Measurements from ENCODE around the gene TSHZ3.

TSHZ3 gene

GRCh38 chr19:31253526-31254179 lies 95.6 kb downstream of the TSHZ3 start:
- WGBS, 2 experiments (ENCODE audit: insufficient coverage in 2 of 2): 83 to 89% methylated on average over 1 to 3 of the region's 6 CpGs
- Histone ChIP-seq H3K9me3 (ENCODE audit: control insufficient read depth, low read length) (no peaks in the 10 kb centered on the region), H3K27ac (ENCODE audit: low read depth, low read length, severe bottlenecking) (no peak overlapping the region), H3K4me3 (ENCODE audit: extremely low read depth, insufficient read depth, low read length, poor library complexity, severe bottlenecking) (no peak overlapping the region), H3K4me1 (ENCODE audit: control insufficient read depth, insufficient read depth, low read length, poor library complexity, severe bottlenecking) (no peaks in the 10 kb centered on the region), H3K36me3 (ENCODE audit: control insufficient read depth, insufficient read depth, low read length) (no peaks in the 10 kb centered on the region)

GRCh38 chr19:31252441-31252840 lies 96.8 kb downstream of the TSHZ3 start:
- Histone ChIP-seq H3K27ac (ENCODE audit: low read depth, low read length, severe bottlenecking) (no peak overlapping the region), H3K9me3 (ENCODE audit: control insufficient read depth, low read length) (no peaks in the 10 kb centered on the region), H3K36me3 (ENCODE audit: control insufficient read depth, insufficient read depth, low read length) (no peaks in the 10 kb centered on the region), H3K4me3 (ENCODE audit: extremely low read depth, insufficient read depth, low read length, poor library complexity, severe bottlenecking) (no peak overlapping the region), H3K4me1 (ENCODE audit: control insufficient read depth, insufficient read depth, low read length, poor library complexity, severe bottlenecking) (no peaks in the 10 kb centered on the region)
- WGBS, 2 experiments (ENCODE audit: insufficient coverage in 2 of 2): 62 to 88% methylated on average over 1 of the region's 2 CpGs

- 88 to 91% methylated on average over 4 of the region's 9 CpGs for WGBS, 2 experiments (ENCODE audit: insufficient coverage in 2 of 2)
- Histone ChIP-seq H3K4me3 (ENCODE audit: extremely low read depth, insufficient read depth, low read length, poor library complexity, severe bottlenecking) (no peak overlapping the region), H3K36me3 (ENCODE audit: control insufficient read depth, insufficient read depth, low read length) (no peaks in the 10 kb centered on the region), H3K27ac (ENCODE audit: low read depth, low read length, severe bottlenecking) (no peak overlapping the region), H3K9me3 (ENCODE audit: control insufficient read depth, low read length) (no peaks in the 10 kb centered on the region), H3K4me1 (ENCODE audit: control insufficient read depth, insufficient read depth, low read length, poor library complexity, severe bottlenecking) (no peaks in the 10 kb centered on the region)
Observed at GRCh38 chr19:31249217-31249616, 100.0 kb downstream of the TSHZ3 start.

GRCh38 chr19:31235806-31236205 lies 113.4 kb downstream of the TSHZ3 start:
- H3K27ac ChIP-seq (ENCODE audit: low read depth, low read length, severe bottlenecking): no peak overlapping the region
- H3K4me1 ChIP-seq (ENCODE audit: control insufficient read depth, insufficient read depth, low read length, poor library complexity, severe bottlenecking): no peaks in the 10 kb centered on the region
- H3K36me3 ChIP-seq (ENCODE audit: control insufficient read depth, insufficient read depth, low read length): no peaks in the 10 kb centered on the region
- H3K4me3 ChIP-seq (ENCODE audit: extremely low read depth, insufficient read depth, low read length, poor library complexity, severe bottlenecking): no peak overlapping the region
- 93% methylated on average over 3 of the region's 4 CpGs for WGBS, 2 experiments (ENCODE audit: insufficient coverage in 2 of 2)
- H3K9me3 ChIP-seq (ENCODE audit: control insufficient read depth, low read length): no peaks in the 10 kb centered on the region

GRCh38 chr19:31233295-31233800 lies 115.9 kb downstream of the TSHZ3 start:
- no peak overlapping the region for H3K27ac ChIP-seq (ENCODE audit: low read depth, low read length, severe bottlenecking)
- no peaks in the 10 kb centered on the region for H3K4me1 ChIP-seq (ENCODE audit: control insufficient read depth, insufficient read depth, low read length, poor library complexity, severe bottlenecking)
- no peaks in the 10 kb centered on the region for H3K36me3 ChIP-seq (ENCODE audit: control insufficient read depth, insufficient read depth, low read length)
- no peak overlapping the region for H3K4me3 ChIP-seq (ENCODE audit: extremely low read depth, insufficient read depth, low read length, poor library complexity, severe bottlenecking)
- WGBS, 2 experiments (ENCODE audit: insufficient coverage in 2 of 2): 78 to 88% methylated on average over 3 of the region's 4 CpGs
- no peaks in the 10 kb centered on the region for H3K9me3 ChIP-seq (ENCODE audit: control insufficient read depth, low read length)

GRCh38 chr19:31232871-31233270 lies 116.4 kb downstream of the TSHZ3 start:
- H3K36me3 ChIP-seq (ENCODE audit: control insufficient read depth, insufficient read depth, low read length): no peaks in the 10 kb centered on the region
- no peaks in the 10 kb centered on the region for H3K9me3 ChIP-seq (ENCODE audit: control insufficient read depth, low read length)
- WGBS, 2 experiments (ENCODE audit: insufficient coverage in 2 of 2): 80 to 100% methylated on average over 1 of the region's 3 CpGs
- no peaks in the 10 kb centered on the region for H3K4me1 ChIP-seq (ENCODE audit: control insufficient read depth, insufficient read depth, low read length, poor library complexity, severe bottlenecking)
- H3K27ac ChIP-seq (ENCODE audit: low read depth, low read length, severe bottlenecking): no peak overlapping the region
- H3K4me3 ChIP-seq (ENCODE audit: extremely low read depth, insufficient read depth, low read length, poor library complexity, severe bottlenecking): no peak overlapping the region

GRCh38 chr19:31232180-31232579 lies 117.1 kb downstream of the TSHZ3 start:
- Histone ChIP-seq H3K27ac (ENCODE audit: low read depth, low read length, severe bottlenecking) (no peak overlapping the region), H3K9me3 (ENCODE audit: control insufficient read depth, low read length) (no peaks in the 10 kb centered on the region), H3K4me1 (ENCODE audit: control insufficient read depth, insufficient read depth, low read length, poor library complexity, severe bottlenecking) (no peaks in the 10 kb centered on the region), H3K36me3 (ENCODE audit: control insufficient read depth, insufficient read depth, low read length) (no peaks in the 10 kb centered on the region), H3K4me3 (ENCODE audit: extremely low read depth, insufficient read depth, low read length, poor library complexity, severe bottlenecking) (no peak overlapping the region)
- WGBS, 2 experiments (ENCODE audit: insufficient coverage in 2 of 2): 85 to 86% methylated on average over 5 of the region's 5 CpGs

GRCh38 chr19:31231237-31231636 lies 118.0 kb downstream of the TSHZ3 start:
- WGBS, 2 experiments (ENCODE audit: insufficient coverage in 2 of 2): 89 to 90% methylated on average over 3 to 5 of the region's 6 CpGs
- Histone ChIP-seq H3K27ac (ENCODE audit: low read depth, low read length, severe bottlenecking) (no peak overlapping the region), H3K36me3 (ENCODE audit: control insufficient read depth, insufficient read depth, low read length) (no peaks in the 10 kb centered on the region), H3K9me3 (ENCODE audit: control insufficient read depth, low read length) (no peaks in the 10 kb centered on the region), H3K4me3 (ENCODE audit: extremely low read depth, insufficient read depth, low read length, poor library complexity, severe bottlenecking) (no peak overlapping the region), H3K4me1 (ENCODE audit: control insufficient read depth, insufficient read depth, low read length, poor library complexity, severe bottlenecking) (no peaks in the 10 kb centered on the region)

GRCh38 chr19:31226151-31226935 lies 122.9 kb downstream of the TSHZ3 start:
- H3K27ac ChIP-seq (ENCODE audit: low read depth, low read length, severe bottlenecking): no peak overlapping the region
- 94% methylated on average over 3 of the region's 4 CpGs for WGBS, 2 experiments (ENCODE audit: insufficient coverage in 2 of 2)

More at GRCh38 chr19:31226151-31226935, 122.9 kb downstream of the TSHZ3 start:
- H3K36me3 ChIP-seq (ENCODE audit: control insufficient read depth, insufficient read depth, low read length): no peaks in the 10 kb centered on the region
- no peaks in the 10 kb centered on the region for H3K9me3 ChIP-seq (ENCODE audit: control insufficient read depth, low read length)
- no peaks in the 10 kb centered on the region for H3K4me1 ChIP-seq (ENCODE audit: control insufficient read depth, insufficient read depth, low read length, poor library complexity, severe bottlenecking)
- no peak overlapping the region for H3K4me3 ChIP-seq (ENCODE audit: extremely low read depth, insufficient read depth, low read length, poor library complexity, severe bottlenecking)
